EH (cell line): Measurements from ENCODE around the gene CRTAP.
"Not testable (repeated sequence)": the region's sequence is repeated elsewhere in the genome, so short reads cannot be mapped to it uniquely, and the experiment has no call there.

Experiments
- DNase-seq: peaks from one replicate; pipeline ENCODE4 v3.0.0-alpha.2; 2015; ENCODE audit warnings: low read depth

The CRTAP gene

GRCh38 chr3:33144433-33144832 lies 30.6 kb downstream of the CRTAP start:
- DNase-seq = no peak

GRCh38 chr3:33145221-33145900 lies 31.5 kb downstream of the CRTAP start:
- no peak for DNase-seq

GRCh38 chr3:33145901-33146580 lies 32.2 kb downstream of the CRTAP start:
- DNase-seq = no peak

- DNase-seq = peak; percentile 69
These were observed 33.1 kb downstream of the CRTAP start for GRCh38 chr3:33146791-33147445.

GRCh38 chr3:33149342-33149741 lies 35.5 kb downstream of the CRTAP start:
- DNase-seq = no peak

GRCh38 chr3:33152363-33153360 lies 38.8 kb downstream of the CRTAP start:
- peak; percentile 23 for DNase-seq

GRCh38 chr3:33153782-33154181 lies 40.0 kb downstream of the CRTAP start:
- DNase-seq = no peak

GRCh38 chr3:33155301-33155700 lies 41.5 kb downstream of the CRTAP start:
- DNase-seq = no peak

GRCh38 chr3:33159234-33159633 lies 45.4 kb downstream of the CRTAP start:
- DNase-seq = no peak

GRCh38 chr3:33159981-33160380 lies 46.2 kb downstream of the CRTAP start:
- no peak for DNase-seq

- DNase-seq = not testable (repeated sequence)
These were observed 48.8 kb downstream of the CRTAP start for GRCh38 chr3:33162621-33163020.

- no peak for DNase-seq
These were observed 51.6 kb downstream of the CRTAP start for GRCh38 chr3:33165372-33165771.

- DNase-seq = no peak
These were observed 52.3 kb downstream of the CRTAP start for GRCh38 chr3:33166095-33166494.

- DNase-seq = no peak
These were observed 53.5 kb downstream of the CRTAP start for GRCh38 chr3:33167284-33167683.

GRCh38 chr3:33167716-33168336 lies 54.0 kb downstream of the CRTAP start:
- DNase-seq = no peak

- no peak for DNase-seq
These were observed 56.7 kb downstream of the CRTAP start for GRCh38 chr3:33170531-33170930.

- no peak for DNase-seq
These were observed 57.8 kb downstream of the CRTAP start for GRCh38 chr3:33171580-33171979.

- no peak for DNase-seq
These were observed 59.3 kb downstream of the CRTAP start for GRCh38 chr3:33173103-33173502.

- no peak for DNase-seq
These were observed 59.9 kb downstream of the CRTAP start for GRCh38 chr3:33173672-33174071.

GRCh38 chr3:33174095-33174494 lies 60.3 kb downstream of the CRTAP start:
- DNase-seq = no peak

- no peak for DNase-seq
These were observed 61.0 kb downstream of the CRTAP start for GRCh38 chr3:33174711-33175414.
